ENCODE data around the gene LPIN1. TPM values are rescaled to one million over a fixed set of nuclear protein-coding genes. Genes with fewer than 3 reads are reported as not detected.

LPIN1 gene
- total RNA-seq, 4 donors from 2014 or later = 47.6 to 293 (median 140) TPM

DNA sequence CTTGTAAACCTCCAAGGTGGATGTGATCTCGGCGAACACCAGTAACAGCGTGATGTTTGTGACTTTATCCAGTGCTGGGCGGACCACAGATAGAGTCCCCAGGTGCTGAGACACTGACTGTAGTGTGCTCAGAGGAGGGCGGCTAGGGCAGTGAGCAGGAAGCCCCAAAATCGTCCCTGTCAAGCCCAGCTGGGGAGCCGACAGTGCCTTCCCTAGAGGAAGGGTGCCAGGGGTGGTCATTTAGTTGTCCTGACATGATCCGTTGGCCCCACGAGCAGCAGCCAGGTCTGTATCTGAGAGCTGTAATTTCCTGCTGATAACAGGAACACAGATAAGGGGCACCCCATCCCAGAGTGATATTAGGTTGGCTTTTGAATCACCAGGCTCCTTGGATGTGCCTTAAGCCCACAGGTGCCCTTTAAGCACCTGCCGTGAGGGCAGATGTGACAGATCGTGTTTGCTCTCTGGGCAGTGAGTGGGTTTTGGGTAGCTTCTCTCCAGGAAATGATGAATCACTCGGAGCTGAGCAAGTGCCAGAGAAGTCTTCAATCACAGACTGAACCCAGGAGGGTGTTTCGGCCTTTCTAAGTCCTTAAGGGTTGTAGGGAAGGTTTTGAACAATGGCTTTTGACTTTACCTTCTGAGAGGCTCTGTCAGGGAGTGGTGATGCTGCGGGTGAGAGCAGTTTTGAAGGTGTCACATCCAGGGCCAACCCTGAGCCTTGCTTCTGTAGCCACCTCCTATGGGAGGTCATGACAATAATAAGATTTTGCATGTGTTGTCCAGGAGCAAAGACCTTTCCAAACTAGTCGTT is 7.7 kb downstream of the LPIN1 start:
- no peak for TF ChIP-seq CTCF (IDR thresholded peaks at IDR 0.05; ENCODE audit: low read depth)

- TF ChIP-seq CTCF (IDR thresholded peaks at IDR 0.05; ENCODE audit: low read depth) = no peak
Observed at GRCh38 chr2:11754700-11755015, 8.2 kb downstream of the LPIN1 start.

DNA sequence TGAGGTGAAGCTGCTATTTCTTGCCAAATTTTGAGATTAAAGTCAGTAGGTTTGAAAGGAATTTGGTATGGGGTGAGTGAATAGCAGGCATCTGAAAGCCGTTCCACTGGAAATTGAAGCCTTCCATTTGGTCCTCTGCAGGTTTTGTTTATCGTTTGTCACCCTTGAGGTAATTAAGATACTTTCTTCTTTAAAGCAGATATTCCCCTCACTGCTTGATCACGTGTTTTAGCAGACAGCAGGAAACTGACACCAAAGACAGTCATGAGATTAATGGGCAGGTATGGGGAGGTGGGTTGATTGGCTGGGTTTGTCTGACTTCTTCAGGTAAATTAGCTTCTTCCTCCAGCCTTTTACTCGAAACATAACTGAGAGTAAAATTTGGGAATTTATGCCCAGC is 10.7 kb downstream of the LPIN1 start:
- no peak for TF ChIP-seq CTCF (IDR thresholded peaks at IDR 0.05; ENCODE audit: low read depth)

GRCh38 chr2:11758187-11758586 is 11.8 kb downstream of the LPIN1 start:
- no peak for TF ChIP-seq CTCF (IDR thresholded peaks at IDR 0.05; ENCODE audit: low read depth)

- no peak for TF ChIP-seq CTCF (IDR thresholded peaks at IDR 0.05; ENCODE audit: low read depth)
Observed at GRCh38 chr2:11758647-11759046, 12.2 kb downstream of the LPIN1 start.

DNA sequence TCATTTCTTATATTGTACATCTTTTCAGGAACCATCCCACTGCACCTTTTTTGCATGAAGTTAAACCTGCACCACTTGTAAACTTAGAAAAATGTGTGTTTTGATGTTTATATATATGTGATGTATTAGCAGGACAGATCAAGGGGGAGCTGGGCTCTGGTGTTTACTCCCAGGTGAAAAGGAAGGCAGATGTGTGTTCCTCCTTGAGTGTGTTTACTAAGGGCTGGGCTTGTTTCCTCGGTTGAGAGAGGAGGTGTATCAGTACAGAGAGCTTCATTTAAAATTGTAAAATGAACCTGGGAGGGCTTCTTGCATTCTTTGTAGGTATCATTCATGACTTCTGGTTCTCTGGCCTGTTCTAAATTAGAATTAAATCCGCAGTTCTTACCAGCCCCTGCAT is 14.8 kb downstream of the LPIN1 start:
- TF ChIP-seq CTCF (IDR thresholded peaks at IDR 0.05; ENCODE audit: low read depth) = no peak

GRCh38 chr2:11762031-11762430 is 15.6 kb downstream of the LPIN1 start:
- TF ChIP-seq CTCF (IDR thresholded peaks at IDR 0.05; ENCODE audit: low read depth) = no peak
